Measurements from ENCODE around the gene ENPP3. TPM values are rescaled to one million over a fixed set of nuclear protein-coding genes. Genes with fewer than 3 reads are reported as not detected.

ENPP3 gene
- total and polyA plus RNA-seq, 2 experiments from 2014 or later, result not detected

DNA sequence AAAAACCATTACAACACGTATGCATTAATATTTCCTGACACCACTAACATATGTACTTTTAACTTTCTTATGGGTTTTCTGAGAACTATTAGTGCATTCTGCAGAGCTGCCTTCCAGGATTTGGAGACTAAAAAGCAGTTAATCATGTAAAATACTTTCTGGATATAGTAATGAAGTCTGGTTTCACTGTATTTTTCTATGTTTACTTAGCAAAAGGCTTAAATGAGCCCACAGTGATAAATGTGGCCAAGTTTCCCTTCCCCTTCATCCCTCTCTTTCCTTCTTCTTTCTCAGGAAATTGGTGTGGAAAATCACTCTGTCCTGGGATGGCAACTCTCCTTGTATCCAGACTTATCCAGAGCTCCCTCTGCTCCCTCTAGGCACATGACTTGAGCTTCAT, 141.1 kb downstream of the ENPP3 start (continued):
- TF ChIP-seq ZNF462 (CRISPR knock-in tag; IDR thresholded peaks at IDR 0.05) (no peak), EZH2 (IDR thresholded peaks at IDR 0.05; ENCODE audit: low read depth, unreplicated experiment) (no peak), CREB1 (CRISPR knock-in tag; IDR thresholded peaks at IDR 0.05; ENCODE audit: low read depth) (no peak), EZH2phosphoT487 (IDR thresholded peaks at IDR 0.05; ENCODE audit: unreplicated experiment) (no peak), REST (IDR thresholded peaks at IDR 0.05; ENCODE audit: unreplicated experiment) (no peak), ZNF114 (CRISPR knock-in tag; IDR thresholded peaks at IDR 0.05) (no peak)
- TF ChIP-seq, protein P1, sequence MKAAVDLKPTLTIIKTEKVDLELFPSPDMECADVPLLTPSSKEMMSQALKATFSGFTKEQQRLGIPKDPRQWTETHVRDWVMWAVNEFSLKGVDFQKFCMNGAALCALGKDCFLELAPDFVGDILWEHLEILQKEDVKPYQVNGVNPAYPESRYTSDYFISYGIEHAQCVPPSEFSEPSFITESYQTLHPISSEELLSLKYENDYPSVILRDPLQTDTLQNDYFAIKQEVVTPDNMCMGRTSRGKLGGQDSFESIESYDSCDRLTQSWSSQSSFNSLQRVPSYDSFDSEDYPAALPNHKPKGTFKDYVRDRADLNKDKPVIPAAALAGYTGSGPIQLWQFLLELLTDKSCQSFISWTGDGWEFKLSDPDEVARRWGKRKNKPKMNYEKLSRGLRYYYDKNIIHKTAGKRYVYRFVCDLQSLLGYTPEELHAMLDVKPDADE (IDR thresholded peaks at IDR 0.05), result no peak
